Naive thymus-derived CD4-positive, alpha-beta T cell (primary cell): ENCODE measurements around the gene USP17L11. TPM values are rescaled to one million over a fixed set of nuclear protein-coding genes. Genes with fewer than 3 reads are reported as not detected.
"Not testable (repeated sequence)": the region's sequence is repeated elsewhere in the genome, so short reads cannot be mapped to it uniquely, and the experiment has no call there.

Experiments used
- ATAC-seq: fragments of 150-1000 bp; cut with Tn5 transposase; 2 replicates; pipeline ENCODE4 v1.10.0; 2021; ENCODE audit warnings: mild to moderate bottlenecking, moderate library complexity
- CTCF ChIA-PET: fragments of 350-600 bp; sonication (Branson Sonifier 250); formaldehyde crosslinking; loops from one replicate; lab custom pipeline; 2021; ENCODE audit warnings: antibody characterized with exemption; lab: Charles Lee
- POLR2A ChIA-PET: fragments of 350-600 bp; sonication (Branson Sonifier 250); formaldehyde crosslinking; loops from one replicate; lab custom pipeline; 2021; ENCODE audit warnings: antibody characterized with exemption, inconsistent platforms; lab: Charles Lee
- DNase-seq, 9 donors: peaks; one replicate each; pipeline versions ENCODE4 v3.0.0 to v3.0.0-alpha.2; 2020 to 2022; ENCODE audit warnings: mixed read lengths in 1 of 9
- H3K27ac ChIP-seq: one replicate; pipeline ENCODE4 v1.7.0; 2013; ENCODE audit warnings: mild to moderate bottlenecking, low read depth, low read length, moderate library complexity
- H3K27me3 ChIP-seq, 2 donors: one replicate each; pipeline ENCODE4 v1.7.0; 2013; ENCODE audit warnings: low read length in 2 of 2, mild to moderate bottlenecking in 2 of 2, moderate library complexity in 2 of 2; ENCODE audit not compliant: control insufficient read depth in 2 of 2, insufficient read depth in 2 of 2
- H3K36me3 ChIP-seq, 3 experiments: 1 replicate in 2 of 3; 2 replicates in 1 of 3; pipeline ENCODE4 v1.7.0; 2013; ENCODE audit warnings: low read length in 3 of 3, mild to moderate bottlenecking in 3 of 3, moderate library complexity in 1 of 3; ENCODE audit not compliant: insufficient read depth in 3 of 3, control insufficient read depth in 2 of 3
- H3K4me1 ChIP-seq, 2 donors: one replicate each; pipeline ENCODE4 v1.7.0; 2013; ENCODE audit warnings: low read length in 2 of 2, mild to moderate bottlenecking in 2 of 2, moderate library complexity in 1 of 2; ENCODE audit not compliant: control insufficient read depth in 2 of 2, insufficient read depth in 2 of 2
- H3K4me3 ChIP-seq: 2 replicates; pipeline ENCODE4 v1.7.0; 2013; ENCODE audit warnings: mild to moderate bottlenecking, low read length
- H3K9me3 ChIP-seq, 3 experiments: 1 replicate in 2 of 3; 2 replicates in 1 of 3; pipeline ENCODE4 v1.7.0; 2013; ENCODE audit warnings: low read length in 3 of 3; ENCODE audit not compliant: control insufficient read depth in 2 of 3
- H3K27ac Mint-ChIP-seq, 9 donors: one replicate each; pipeline ENCODE4 v1.8.0; 2020 to 2022; ENCODE audit warnings: mixed read lengths in 9 of 9, mild to moderate bottlenecking in 8 of 9, moderate library complexity in 5 of 9, inconsistent platforms in 2 of 9
- H3K27me3 Mint-ChIP-seq, 5 donors: one replicate each; pipeline ENCODE4 v1.8.0; 2021 to 2022; ENCODE audit warnings: mixed read lengths in 5 of 5, mild to moderate bottlenecking in 1 of 5
- H3K36me3 Mint-ChIP-seq, 5 donors: one replicate each; pipeline ENCODE4 v1.8.0; 2020 to 2022; ENCODE audit warnings: mixed read lengths in 5 of 5, mild to moderate bottlenecking in 3 of 5, inconsistent platforms in 1 of 5
- H3K4me1 Mint-ChIP-seq, 7 donors: one replicate each; pipeline ENCODE4 v1.8.0; 2020 to 2022; ENCODE audit warnings: mixed read lengths in 7 of 7, mild to moderate bottlenecking in 3 of 7, inconsistent platforms in 1 of 7
- H3K4me3 Mint-ChIP-seq, 10 donors: one replicate each; pipeline ENCODE4 v1.8.0; 2020 to 2022; ENCODE audit warnings: mild to moderate bottlenecking in 10 of 10, mixed read lengths in 10 of 10, moderate library complexity in 6 of 10, inconsistent platforms in 2 of 10
- H3K9me3 Mint-ChIP-seq, 11 donors: one replicate each; pipeline ENCODE4 v1.8.0; 2020 to 2022; ENCODE audit warnings: mixed read lengths in 11 of 11, mild to moderate bottlenecking in 4 of 11, inconsistent platforms in 1 of 11, moderate library complexity in 1 of 11
- intact Hi-C, 2 donors: fragments of 100-400 bp; cut with micrococcal nuclease; formaldehyde crosslinking; loops; one replicate each; pipeline ENCODE4 v1.15.1; 2023
- polyA plus RNA-seq, 2 donors: library from polyadenylated mRNA; unstranded; fragments of 300-500 nt; fragmentation: Illumina TruSeq; gene quantifications; one replicate each; pipeline ENCODE4 v1.2.3, GENCODE V29; 2021
- total RNA-seq, 6 experiments: library from RNA in 5 of 6; stranded (reverse) in 5 of 6; gene quantifications; 1 replicate in 5 of 6; 2 replicates in 1 of 6; pipeline ENCODE4 v1.2.3 and lab custom pipeline; 2021 to 2026

The USP17L11 gene
- total and polyA plus RNA-seq, 7 experiments from 2014 or later, result not detected

DNA sequence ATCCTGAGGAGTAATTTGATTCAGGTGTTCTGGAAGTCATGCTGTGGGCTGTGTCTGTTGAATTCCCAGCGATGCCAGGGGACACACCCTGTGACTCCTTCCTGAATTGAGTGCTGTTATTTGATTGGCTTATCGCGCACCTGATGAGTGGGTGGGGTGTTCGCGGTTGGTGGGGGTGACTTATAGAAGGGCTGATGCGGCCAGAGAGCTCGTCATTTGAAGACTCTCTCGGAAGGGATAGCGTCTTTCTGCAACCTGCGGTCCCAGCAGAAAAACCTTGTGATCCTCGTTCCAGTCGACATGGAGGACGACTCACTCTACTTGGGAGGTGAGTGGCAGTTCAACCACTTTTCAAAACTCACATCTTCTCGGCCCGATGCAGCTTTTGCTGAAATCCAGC, 42.6 kb downstream of the USP17L11 start, which contains the start of gene USP17L20:
Gene USP17L20, plus strand, starts transcription at position 301 of the 400 bp plus-strand sequence. Its CDS starts 0 bp downstream, at position 301.
- H3K4me1 Mint-ChIP-seq, ATAC-seq, H3K27ac ChIP-seq, CTCF ChIA-PET, H3K27me3 ChIP-seq, intact Hi-C loops, DNase-seq, H3K4me3 ChIP-seq, H3K9me3 ChIP-seq, POLR2A ChIA-PET, H3K9me3 Mint-ChIP-seq, H3K27ac Mint-ChIP-seq, H3K36me3 Mint-ChIP-seq, H3K36me3 ChIP-seq, H3K4me1 ChIP-seq, H3K27me3 Mint-ChIP-seq, H3K4me3 Mint-ChIP-seq: not testable (repeated sequence)

DNA sequence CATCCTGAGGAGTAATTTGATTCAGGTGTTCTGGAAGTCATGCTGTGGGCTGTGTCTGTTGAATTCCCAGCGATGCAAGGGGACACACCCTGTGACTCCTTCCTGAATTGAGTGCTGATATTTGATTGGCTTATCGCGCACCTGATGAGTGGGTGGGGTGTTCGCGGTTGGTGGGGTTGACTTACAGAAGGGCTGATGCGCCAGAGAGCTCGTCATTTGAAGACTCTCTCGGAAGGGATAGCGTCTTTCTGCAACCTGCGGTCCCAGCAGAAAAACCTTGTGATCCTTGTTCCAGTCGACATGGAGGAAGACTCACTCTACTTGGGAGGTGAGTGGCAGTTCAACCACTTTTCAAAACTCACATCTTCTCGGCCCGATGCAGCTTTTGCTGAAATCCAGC, 47.4 kb downstream of the USP17L11 start, which contains the start of gene USP17L21:
Gene USP17L21, plus strand, starts transcription at position 301 of the 400 bp plus-strand sequence. Its CDS starts 0 bp downstream, at position 301.
- H3K9me3 ChIP-seq, intact Hi-C loops, H3K27me3 Mint-ChIP-seq, ATAC-seq, H3K4me3 ChIP-seq, H3K27me3 ChIP-seq, H3K27ac Mint-ChIP-seq, H3K9me3 Mint-ChIP-seq, CTCF ChIA-PET, POLR2A ChIA-PET, DNase-seq, H3K36me3 Mint-ChIP-seq, H3K36me3 ChIP-seq, H3K27ac ChIP-seq, H3K4me1 ChIP-seq, H3K4me1 Mint-ChIP-seq, H3K4me3 Mint-ChIP-seq: not testable (repeated sequence)

Other genes with a start within 250 kb of the USP17L11 start
- gene FAM90A26, start 45.0 kb upstream of the USP17L11 start, total RNA-seq, result not detected
- gene FAM90A26, start 45.0 kb upstream of the USP17L11 start, polyA plus RNA-seq, result not detected
- not detected for gene USP17L10, start 4.7 kb upstream of the USP17L11 start, total RNA-seq
- gene USP17L10, start 4.7 kb upstream of the USP17L11 start, polyA plus RNA-seq, result not detected
- not detected for gene USP17L12, start 4.7 kb downstream of the USP17L11 start, total RNA-seq
- gene USP17L12, start 4.7 kb downstream of the USP17L11 start, polyA plus RNA-seq, result not detected
- not detected for gene USP17L13, start 9.5 kb downstream of the USP17L11 start, total RNA-seq
- not detected for gene USP17L13, start 9.5 kb downstream of the USP17L11 start, polyA plus RNA-seq
- gene USP17L15, start 19.0 kb downstream of the USP17L11 start, total RNA-seq, result not detected
- gene USP17L15, start 19.0 kb downstream of the USP17L11 start, polyA plus RNA-seq, result not detected
- gene USP17L17, start 28.5 kb downstream of the USP17L11 start, total RNA-seq, result not detected
- not detected for gene USP17L17, start 28.5 kb downstream of the USP17L11 start, polyA plus RNA-seq
- not detected for gene USP17L18, start 33.2 kb downstream of the USP17L11 start, total RNA-seq
- gene USP17L18, start 33.2 kb downstream of the USP17L11 start, polyA plus RNA-seq, result not detected
- not detected for gene USP17L19, start 38.0 kb downstream of the USP17L11 start, total RNA-seq
- not detected for gene USP17L19, start 38.0 kb downstream of the USP17L11 start, polyA plus RNA-seq
- gene USP17L20, start 42.7 kb downstream of the USP17L11 start, total RNA-seq, result not detected
- not detected for gene USP17L20, start 42.7 kb downstream of the USP17L11 start, polyA plus RNA-seq
- gene USP17L21, start 47.5 kb downstream of the USP17L11 start, total RNA-seq, result not detected
- gene USP17L21, start 47.5 kb downstream of the USP17L11 start, polyA plus RNA-seq, result not detected
- gene USP17L22, start 52.2 kb downstream of the USP17L11 start, total RNA-seq, result not detected
- gene USP17L22, start 52.2 kb downstream of the USP17L11 start, polyA plus RNA-seq, result not detected
- not detected for gene USP17L24, start 109.8 kb downstream of the USP17L11 start, total RNA-seq
- gene USP17L24, start 109.8 kb downstream of the USP17L11 start, polyA plus RNA-seq, result not detected
- gene USP17L25, start 114.5 kb downstream of the USP17L11 start, total RNA-seq, result not detected
- gene USP17L25, start 114.5 kb downstream of the USP17L11 start, polyA plus RNA-seq, result not detected
- not detected for gene USP17L26, start 119.3 kb downstream of the USP17L11 start, total RNA-seq
- gene USP17L26, start 119.3 kb downstream of the USP17L11 start, polyA plus RNA-seq, result not detected
- gene USP17L5, start 124.0 kb downstream of the USP17L11 start, total RNA-seq, result not detected
- gene USP17L5, start 124.0 kb downstream of the USP17L11 start, polyA plus RNA-seq, result not detected
- gene USP17L27, start 128.7 kb downstream of the USP17L11 start, total RNA-seq, result not detected
- not detected for gene USP17L27, start 128.7 kb downstream of the USP17L11 start, polyA plus RNA-seq
- gene USP17L28, start 133.5 kb downstream of the USP17L11 start, total RNA-seq, result not detected
- gene USP17L28, start 133.5 kb downstream of the USP17L11 start, polyA plus RNA-seq, result not detected
- gene USP17L29, start 138.2 kb downstream of the USP17L11 start, total RNA-seq, result not detected
- gene USP17L29, start 138.2 kb downstream of the USP17L11 start, polyA plus RNA-seq, result not detected
- gene USP17L30, start 147.7 kb downstream of the USP17L11 start, total RNA-seq, result not detected
- gene USP17L30, start 147.7 kb downstream of the USP17L11 start, polyA plus RNA-seq, result not detected
- not detected for gene DEFB131A, start 229.0 kb downstream of the USP17L11 start, total RNA-seq
- gene DEFB131A, start 229.0 kb downstream of the USP17L11 start, polyA plus RNA-seq, result not detected